Esophagus muscularis mucosa (tissue), 4 donors: ENCODE data around the gene GJC2. TPM values are rescaled to one million over a fixed set of nuclear protein-coding genes. Genes with fewer than 3 reads are reported as not detected.

Source experiments
- DNase-seq: peaks from one replicate; pipeline ENCODE4 v3.0.0-alpha.2; 2017; ENCODE audit errors: extremely low spot score
- H3K27ac ChIP-seq, 4 donors: fragments of 200-600 bp; sonication (generic); replicated peaks in 1 of 4; 1 replicate in 3 of 4; 2 replicates in 1 of 4; pipeline ENCODE4 v1.5.1; 2016 to 2019; ENCODE audit warnings: mild to moderate bottlenecking in 1 of 4
- H3K27me3 ChIP-seq, 4 donors: fragments of 200-600 bp; sonication (generic); one replicate each; pipeline versions ENCODE4 v1.5.1 to v1.6.0; 2016 to 2019
- H3K36me3 ChIP-seq, 4 donors: fragments of 200-600 bp; sonication (generic); one replicate each; pipeline ENCODE4 v1.5.1; 2016 to 2019
- H3K4me1 ChIP-seq, 4 donors: fragments of 200-600 bp; sonication (generic); one replicate each; pipeline ENCODE4 v1.5.1; 2016 to 2019
- H3K4me3 ChIP-seq, 4 donors: fragments of 200-600 bp; sonication (generic); 1 replicate in 2 of 4; 2 replicates in 2 of 4; pipeline ENCODE4 v1.5.1; 2016 to 2019; ENCODE audit warnings: mild to moderate bottlenecking in 4 of 4, moderate library complexity in 1 of 4
- H3K9me3 ChIP-seq, 4 donors: fragments of 200-600 bp; sonication (generic); 1 replicate in 3 of 4; 2 replicates in 1 of 4; pipeline ENCODE4 v1.5.1; 2016 to 2019
- EP300 ChIP-seq: sonication (generic); formaldehyde crosslinking; IDR thresholded peaks from one replicate; pipeline ENCODE4 v1.6.1; 2017; ENCODE audit warnings: antibody characterized with exemption
- POLR2A ChIP-seq: fragments of 450-650 bp; IDR thresholded peaks from one replicate; pipeline ENCODE4 v1.6.1; 2017; ENCODE audit warnings: antibody characterized with exemption, moderate library complexity, mild to moderate bottlenecking, low read depth
- POLR2AphosphoS5 ChIP-seq, 2 donors: sonication (generic); formaldehyde crosslinking; IDR thresholded peaks; one replicate each; pipeline ENCODE4 v1.6.1; 2017; ENCODE audit warnings: antibody characterized with exemption in 2 of 2
- WGBS: methylation state at CpG from one replicate; pipeline ENCODE4 v1.1.5; 2018; 5-methylcytosine and 5-hydroxymethylcytosine counted together
- intact Hi-C: fragments of 100-400 bp; cut with DNase I; formaldehyde crosslinking; loops from one replicate; pipeline ENCODE4 v1.15.1; 2023
- total RNA-seq, 4 donors: library from RNA; depleted of rRNA; stranded (reverse); fragments of >200 nt; gene quantifications; one replicate each; pipeline versions ENCODE4 v1.1.0 to v1.2.1, GENCODE V29; 2016
- TF ChIP-seq, protein P1 (sequence below), 3 experiments: fragments of 200-600 bp in 2 of 3; fragments of 450-650 bp in 1 of 3; sonication (generic) in 2 of 3; IDR thresholded peaks; one replicate each; pipeline ENCODE4 v1.5.1; 2017 to 2019; ENCODE audit warnings: antibody characterized with exemption in 3 of 3, mild to moderate bottlenecking in 2 of 3, moderate library complexity in 1 of 3

The GJC2 gene
- total RNA-seq, 4 donors from 2014 or later, result 6.0 to 11.3 (median 7.8) TPM

DNA sequence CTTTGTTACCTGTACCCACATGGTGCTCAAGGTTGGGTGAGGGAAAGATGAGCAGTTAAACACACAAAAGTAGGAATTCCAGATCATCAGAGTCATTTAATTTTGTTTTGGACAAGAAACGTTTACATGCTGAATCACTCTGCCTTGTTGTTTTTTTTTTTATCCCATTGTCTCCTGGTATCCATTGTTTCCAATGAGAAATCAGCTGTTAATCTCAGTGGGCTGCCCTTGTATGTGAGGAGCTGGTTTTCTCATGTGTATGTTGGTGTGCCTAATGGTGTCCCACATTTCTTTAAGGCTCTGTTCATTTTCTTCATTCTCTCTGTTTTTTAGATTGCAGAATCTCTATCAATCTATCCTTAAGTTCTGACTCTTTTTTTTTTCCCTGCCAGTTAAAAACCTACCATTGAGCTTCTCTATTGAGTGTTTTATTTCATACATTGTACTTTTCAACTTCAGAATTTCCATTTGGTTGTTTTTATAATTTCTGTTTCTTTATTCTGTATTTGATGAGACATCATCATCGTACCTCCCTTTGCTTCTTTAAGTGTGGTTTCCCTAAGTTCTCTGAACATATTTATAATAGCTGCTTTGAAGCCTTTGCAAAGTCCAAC, 49.4 kb downstream of the GJC2 start:
- Histone ChIP-seq H3K9me3 (peaks cover 0 to 19% (median 12%) of the 10 kb centered on the region in 4 donors), H3K27ac (no peak overlapping the region), H3K27me3 (no peaks in the 10 kb centered on the region), H3K4me1 (no peaks in the 10 kb centered on the region), H3K36me3 (peaks cover 0 to 9% (median 0%) of the 10 kb centered on the region in 4 donors), H3K4me3 (no peak overlapping the region)
- TF ChIP-seq POLR2AphosphoS5 (IDR thresholded peaks at IDR 0.05), result no peak
- no peak for TF ChIP-seq EP300
- TF ChIP-seq POLR2A, result no peak
- TF ChIP-seq, protein P1, sequence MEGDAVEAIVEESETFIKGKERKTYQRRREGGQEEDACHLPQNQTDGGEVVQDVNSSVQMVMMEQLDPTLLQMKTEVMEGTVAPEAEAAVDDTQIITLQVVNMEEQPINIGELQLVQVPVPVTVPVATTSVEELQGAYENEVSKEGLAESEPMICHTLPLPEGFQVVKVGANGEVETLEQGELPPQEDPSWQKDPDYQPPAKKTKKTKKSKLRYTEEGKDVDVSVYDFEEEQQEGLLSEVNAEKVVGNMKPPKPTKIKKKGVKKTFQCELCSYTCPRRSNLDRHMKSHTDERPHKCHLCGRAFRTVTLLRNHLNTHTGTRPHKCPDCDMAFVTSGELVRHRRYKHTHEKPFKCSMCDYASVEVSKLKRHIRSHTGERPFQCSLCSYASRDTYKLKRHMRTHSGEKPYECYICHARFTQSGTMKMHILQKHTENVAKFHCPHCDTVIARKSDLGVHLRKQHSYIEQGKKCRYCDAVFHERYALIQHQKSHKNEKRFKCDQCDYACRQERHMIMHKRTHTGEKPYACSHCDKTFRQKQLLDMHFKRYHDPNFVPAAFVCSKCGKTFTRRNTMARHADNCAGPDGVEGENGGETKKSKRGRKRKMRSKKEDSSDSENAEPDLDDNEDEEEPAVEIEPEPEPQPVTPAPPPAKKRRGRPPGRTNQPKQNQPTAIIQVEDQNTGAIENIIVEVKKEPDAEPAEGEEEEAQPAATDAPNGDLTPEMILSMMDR (IDR thresholded peaks at IDR 0.05), result no peak
- WGBS, result 70% methylated on average over 2 of the region's 2 CpGs
- intact Hi-C loops, result no loop called here
- no peak for DNase-seq

DNA sequence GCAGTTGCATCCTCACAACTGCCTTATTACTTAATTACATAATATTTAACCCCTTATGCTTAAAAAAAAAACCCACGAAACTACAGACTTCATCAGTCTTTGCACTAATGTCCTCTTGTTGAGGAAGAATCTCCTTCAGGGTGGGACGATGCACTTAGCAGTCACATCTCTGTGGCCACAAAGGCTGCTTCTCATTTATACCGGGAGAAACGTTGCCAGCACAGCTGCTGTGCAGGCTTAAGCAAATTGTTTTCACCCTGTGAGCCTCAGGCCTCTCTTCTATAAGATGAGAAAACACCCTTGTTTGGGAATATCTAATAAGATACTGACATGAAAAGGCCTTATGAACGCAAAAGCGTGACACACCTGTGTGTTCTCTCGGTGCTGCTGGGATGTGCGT, 55.2 kb downstream of the GJC2 start:
- peaks cover 0 to 12% (median 4%) of the 10 kb centered on the region in 4 donors for H3K4me1 ChIP-seq
- H3K36me3 ChIP-seq, result no peaks in the 10 kb centered on the region
- H3K4me3 ChIP-seq, result no peak overlapping the region
- intact Hi-C loops, result no loop called here
- no peak for DNase-seq
- peaks cover 0 to 5% (median under 1%) of the 10 kb centered on the region in 4 donors for H3K9me3 ChIP-seq
- TF ChIP-seq, protein P1 (IDR thresholded peaks at IDR 0.05), result no peak
- TF ChIP-seq POLR2AphosphoS5 (IDR thresholded peaks at IDR 0.05), result no peak
- TF ChIP-seq EP300, result no peak
- TF ChIP-seq POLR2A, result no peak
- H3K27ac ChIP-seq, result no peak overlapping the region
- peaks cover 0 to 27% (median 2%) of the 10 kb centered on the region in 4 donors for H3K27me3 ChIP-seq
- 66% methylated on average over 8 of the region's 8 CpGs for WGBS

DNA sequence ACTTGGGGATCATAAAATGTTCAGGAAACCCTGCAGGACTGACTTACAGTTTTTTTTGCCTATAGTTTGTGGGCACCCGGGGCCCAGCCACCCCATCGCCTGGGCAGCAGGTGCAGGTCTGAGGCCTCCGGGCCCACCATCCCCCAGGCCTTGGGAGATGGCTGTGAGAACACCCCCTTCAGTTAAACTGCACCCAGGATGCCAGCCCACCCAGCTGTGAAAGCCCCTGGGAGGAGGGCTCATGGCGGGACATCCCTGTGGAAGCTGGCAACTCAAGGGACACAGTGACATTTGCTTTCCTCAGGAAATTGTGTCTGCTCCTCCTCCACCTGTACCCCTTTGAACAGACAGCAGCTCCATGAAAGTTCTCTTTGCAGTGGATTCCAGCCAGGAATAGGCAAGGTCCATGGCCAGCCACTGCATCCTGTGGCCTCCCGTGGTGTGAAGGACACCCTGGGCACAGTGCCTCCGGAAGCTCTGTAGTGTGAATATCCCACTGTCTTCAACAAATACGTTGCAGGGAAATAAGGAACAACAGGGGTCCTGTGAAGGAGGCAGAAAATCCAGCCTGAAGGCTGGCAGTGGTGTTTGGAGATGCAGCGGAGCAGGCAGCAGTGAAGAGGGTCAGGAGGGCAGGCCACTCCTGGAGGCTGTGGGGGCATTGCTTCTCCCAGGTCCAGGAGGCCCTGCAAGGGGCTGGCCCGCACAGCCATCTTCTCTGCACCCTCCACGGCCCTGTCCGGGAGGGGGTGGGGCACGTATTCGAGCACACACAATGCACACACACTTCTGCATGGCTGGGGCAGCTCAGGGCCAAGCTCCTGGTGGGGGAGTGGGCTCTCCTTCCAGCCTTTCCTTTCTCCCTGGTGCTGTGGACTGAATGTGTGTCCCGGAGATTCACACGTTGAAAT, 56.1 kb downstream of the GJC2 start:
- no peak for TF ChIP-seq POLR2AphosphoS5 (IDR thresholded peaks at IDR 0.05)
- TF ChIP-seq, protein P1 (IDR thresholded peaks at IDR 0.05), result no peak
- no peak for TF ChIP-seq POLR2A
- TF ChIP-seq EP300, result no peak
- no peaks in the 10 kb centered on the region for H3K36me3 ChIP-seq
- no peak overlapping the region for H3K4me3 ChIP-seq
- peaks cover 0 to 35% (median 2%) of the 10 kb centered on the region in 4 donors for H3K27me3 ChIP-seq
- H3K4me1 ChIP-seq, result peaks cover 0 to 12% (median 4%) of the 10 kb centered on the region in 4 donors
- H3K27ac ChIP-seq, result no peak overlapping the region
- WGBS, result 76% methylated on average over 6 of the region's 15 CpGs
- intact Hi-C loops, result no loop called here
- H3K9me3 ChIP-seq, result no peaks in the 10 kb centered on the region
- DNase-seq, result no peak

DNA sequence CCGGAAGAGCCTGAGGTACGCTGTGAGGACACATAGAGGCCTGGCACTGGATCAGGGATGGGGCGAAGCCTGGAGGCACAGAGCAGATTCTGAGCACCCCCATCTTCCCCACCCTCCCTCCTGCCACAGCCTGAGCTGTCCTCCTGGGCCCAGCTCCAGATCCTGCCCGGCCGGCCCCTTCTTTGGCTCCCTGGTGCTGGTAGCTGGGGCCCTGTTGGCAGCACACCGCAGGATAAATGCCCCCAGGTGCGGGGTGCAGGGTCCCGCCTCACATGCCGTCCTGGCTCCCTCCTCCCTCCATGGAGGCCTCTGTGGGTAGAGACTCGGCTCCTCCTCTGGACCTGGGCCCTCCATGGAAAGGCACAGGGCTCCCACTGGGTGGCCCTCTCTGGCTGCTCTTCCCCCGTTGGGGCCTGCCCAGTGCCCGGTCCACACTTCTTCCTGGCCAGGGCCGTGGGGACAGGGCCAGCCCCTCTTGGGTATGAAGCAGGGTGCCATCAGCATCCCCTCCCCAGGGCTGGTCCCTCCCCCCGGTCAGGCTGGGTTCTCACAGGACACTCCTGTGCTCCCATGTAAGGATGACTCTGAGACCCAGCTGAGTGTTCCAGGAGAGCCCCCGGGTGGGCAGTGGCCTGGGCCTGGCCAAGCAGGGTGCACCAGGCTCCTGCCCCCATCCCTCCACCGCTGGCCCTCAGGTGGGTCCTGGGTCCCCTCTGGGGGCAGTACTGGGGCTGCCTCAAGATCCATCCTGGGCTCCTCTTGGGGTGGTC, 57.0 kb downstream of the GJC2 start:
- H3K4me1 ChIP-seq, result peaks cover 0 to 12% (median 4%) of the 10 kb centered on the region in 4 donors
- H3K4me3 ChIP-seq, result no peak overlapping the region
- intact Hi-C loops, result no loop called here
- no peaks in the 10 kb centered on the region for H3K36me3 ChIP-seq
- peaks cover 0 to 45% (median 4%) of the 10 kb centered on the region in 4 donors for H3K27me3 ChIP-seq
- WGBS, result 76% methylated on average over 8 of the region's 16 CpGs
- no peaks in the 10 kb centered on the region for H3K9me3 ChIP-seq
- no peak for DNase-seq
- no peak for TF ChIP-seq POLR2A
- no peak for TF ChIP-seq POLR2AphosphoS5 (IDR thresholded peaks at IDR 0.05)
- TF ChIP-seq, protein P1 (IDR thresholded peaks at IDR 0.05), result no peak
- no peak overlapping the region for H3K27ac ChIP-seq
